DOHH2 (cell line): Measurements from ENCODE around the gene C12orf75.

ENCODE experiments used
- EZH2phosphoT487 ChIP-seq: fragments of 200-600 bp; sonication (generic); IDR thresholded peaks from 2 replicates; pipeline ENCODE4 v1.6.1; 2017; ENCODE audit warnings: borderline replicate concordance, mild to moderate bottlenecking, antibody characterized with exemption, low read length, moderate library complexity, mixed read lengths
- TF ChIP-seq, protein P1 (sequence below): fragments of 200-600 bp; sonication (generic); IDR thresholded peaks from one replicate; pipeline ENCODE4 v1.5.1; 2014; ENCODE audit warnings: antibody characterized with exemption, mild to moderate bottlenecking, low read depth, low read length; ENCODE audit not compliant: poor library complexity, severe bottlenecking

DNA sequence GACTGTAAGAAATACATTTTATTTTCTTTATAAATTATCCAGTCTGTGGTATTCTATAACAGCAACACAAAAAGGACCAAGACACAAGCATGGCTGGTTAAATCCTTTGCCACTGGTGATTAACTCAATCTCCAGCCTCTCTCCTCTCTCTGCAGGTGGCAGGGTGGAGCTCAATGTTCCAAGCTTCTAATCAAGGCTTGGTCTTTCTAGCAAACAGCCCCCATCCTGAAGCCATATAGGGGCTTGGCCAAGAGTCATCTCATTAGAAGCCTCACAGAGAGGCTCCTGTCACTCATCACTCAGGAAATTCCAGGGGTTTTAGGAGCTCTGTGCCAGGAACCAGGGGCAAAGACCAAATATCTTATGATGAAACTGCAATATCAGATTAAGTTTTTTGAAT, 12.0 kb downstream of the C12orf75 start:
- TF ChIP-seq, protein P1, sequence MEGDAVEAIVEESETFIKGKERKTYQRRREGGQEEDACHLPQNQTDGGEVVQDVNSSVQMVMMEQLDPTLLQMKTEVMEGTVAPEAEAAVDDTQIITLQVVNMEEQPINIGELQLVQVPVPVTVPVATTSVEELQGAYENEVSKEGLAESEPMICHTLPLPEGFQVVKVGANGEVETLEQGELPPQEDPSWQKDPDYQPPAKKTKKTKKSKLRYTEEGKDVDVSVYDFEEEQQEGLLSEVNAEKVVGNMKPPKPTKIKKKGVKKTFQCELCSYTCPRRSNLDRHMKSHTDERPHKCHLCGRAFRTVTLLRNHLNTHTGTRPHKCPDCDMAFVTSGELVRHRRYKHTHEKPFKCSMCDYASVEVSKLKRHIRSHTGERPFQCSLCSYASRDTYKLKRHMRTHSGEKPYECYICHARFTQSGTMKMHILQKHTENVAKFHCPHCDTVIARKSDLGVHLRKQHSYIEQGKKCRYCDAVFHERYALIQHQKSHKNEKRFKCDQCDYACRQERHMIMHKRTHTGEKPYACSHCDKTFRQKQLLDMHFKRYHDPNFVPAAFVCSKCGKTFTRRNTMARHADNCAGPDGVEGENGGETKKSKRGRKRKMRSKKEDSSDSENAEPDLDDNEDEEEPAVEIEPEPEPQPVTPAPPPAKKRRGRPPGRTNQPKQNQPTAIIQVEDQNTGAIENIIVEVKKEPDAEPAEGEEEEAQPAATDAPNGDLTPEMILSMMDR, result no peak
- no peak for TF ChIP-seq EZH2phosphoT487
